GDM1 (cell line): ENCODE data around the gene FOLR2.
"Not testable (repeated sequence)": the region's sequence is repeated elsewhere in the genome, so short reads cannot be mapped to it uniquely, and the experiment has no call there.

ENCODE experiments used
- DNase-seq: peaks from one replicate; lab custom pipeline; 2025; lab: John Stamatoyannopoulos, UW

FOLR2 gene

GRCh38 chr11:72216638-72217037 is at the start of gene FOLR2:
Gene FOLR2 (plus strand): TSS chr11:72216794. CDS start chr11:72218585, 1,791 bp downstream.
- DNase-seq: no peak

- not testable (repeated sequence) for DNase-seq
Observed at GRCh38 chr11:72169046-72169555, 47.5 kb upstream of the FOLR2 start.

GRCh38 chr11:72169754-72170153 is 46.8 kb upstream of the FOLR2 start:
- DNase-seq: not testable (repeated sequence)

- not testable (repeated sequence) for DNase-seq
Observed at GRCh38 chr11:72172043-72172442, 44.6 kb upstream of the FOLR2 start.

GRCh38 chr11:72173291-72173690 is 43.3 kb upstream of the FOLR2 start:
- DNase-seq: no peak

- no peak for DNase-seq
Observed at GRCh38 chr11:72174302-72175070, 42.1 kb upstream of the FOLR2 start.

- DNase-seq: no peak
Observed at GRCh38 chr11:72177656-72178055, 38.9 kb upstream of the FOLR2 start.

GRCh38 chr11:72179049-72179803 is 37.4 kb upstream of the FOLR2 start:
- DNase-seq: no peak

- DNase-seq: no peak
Observed at GRCh38 chr11:72179804-72180396, 36.7 kb upstream of the FOLR2 start.

- DNase-seq: not testable (repeated sequence)
Observed at GRCh38 chr11:72180892-72181552, 35.6 kb upstream of the FOLR2 start.

GRCh38 chr11:72181553-72181958 is 35.0 kb upstream of the FOLR2 start:
- DNase-seq: not testable (repeated sequence)

- DNase-seq: no peak
Observed at GRCh38 chr11:72188267-72188666, 28.3 kb upstream of the FOLR2 start.

- no peak for DNase-seq
Observed at GRCh38 chr11:72189455-72190250, 26.9 kb upstream of the FOLR2 start.

GRCh38 chr11:72190631-72191071 is 25.9 kb upstream of the FOLR2 start:
- DNase-seq: no peak

GRCh38 chr11:72191961-72192381 is 24.6 kb upstream of the FOLR2 start, which contains the start of gene FOLR1:
Gene FOLR1 (plus strand): TSS chr11:72192140. CDS start chr11:72192174, 34 bp downstream.
- DNase-seq: no peak

- no peak for DNase-seq
Observed at GRCh38 chr11:72195518-72196270, 20.9 kb upstream of the FOLR2 start.

GRCh38 chr11:72201445-72201844 is 15.1 kb upstream of the FOLR2 start:
- DNase-seq: not testable (repeated sequence)

- DNase-seq: no peak
Observed at GRCh38 chr11:72202571-72202970, 14.0 kb upstream of the FOLR2 start.

GRCh38 chr11:72203163-72203562 is 13.4 kb upstream of the FOLR2 start:
- DNase-seq: no peak

- DNase-seq: no peak
Observed at GRCh38 chr11:72204886-72205285, 11.7 kb upstream of the FOLR2 start.
